GM12892 (cell line): ENCODE measurements around the gene TNNC1.

ENCODE experiments used
- POLR2A ChIP-seq: IDR thresholded peaks from 2 replicates; pipeline ENCODE4 v1.6.1; 2011; ENCODE audit warnings: low read depth, low read length, control low read depth
- POLR2AphosphoS5 ChIP-seq: IDR thresholded peaks from 2 replicates; pipeline ENCODE4 v1.6.1; 2011; ENCODE audit warnings: low read depth, low read length, control low read depth
- TAF1 ChIP-seq: IDR thresholded peaks from 2 replicates; pipeline ENCODE4 v1.6.1; 2011; ENCODE audit warnings: low read depth, mild to moderate bottlenecking, control low read depth, low read length, borderline replicate concordance

- TF ChIP-seq POLR2A, result no peak
- TF ChIP-seq TAF1, result no peak
- TF ChIP-seq POLR2AphosphoS5, result no peak
Measured at GRCh38 chr3:52407779-52408178, 46.1 kb downstream of the TNNC1 start.
